ENCODE measurements around the gene REL.

- TF ChIP-seq POLR2AphosphoS5 (IDR thresholded peaks at IDR 0.05): no peak
- TF ChIP-seq, protein P1, sequence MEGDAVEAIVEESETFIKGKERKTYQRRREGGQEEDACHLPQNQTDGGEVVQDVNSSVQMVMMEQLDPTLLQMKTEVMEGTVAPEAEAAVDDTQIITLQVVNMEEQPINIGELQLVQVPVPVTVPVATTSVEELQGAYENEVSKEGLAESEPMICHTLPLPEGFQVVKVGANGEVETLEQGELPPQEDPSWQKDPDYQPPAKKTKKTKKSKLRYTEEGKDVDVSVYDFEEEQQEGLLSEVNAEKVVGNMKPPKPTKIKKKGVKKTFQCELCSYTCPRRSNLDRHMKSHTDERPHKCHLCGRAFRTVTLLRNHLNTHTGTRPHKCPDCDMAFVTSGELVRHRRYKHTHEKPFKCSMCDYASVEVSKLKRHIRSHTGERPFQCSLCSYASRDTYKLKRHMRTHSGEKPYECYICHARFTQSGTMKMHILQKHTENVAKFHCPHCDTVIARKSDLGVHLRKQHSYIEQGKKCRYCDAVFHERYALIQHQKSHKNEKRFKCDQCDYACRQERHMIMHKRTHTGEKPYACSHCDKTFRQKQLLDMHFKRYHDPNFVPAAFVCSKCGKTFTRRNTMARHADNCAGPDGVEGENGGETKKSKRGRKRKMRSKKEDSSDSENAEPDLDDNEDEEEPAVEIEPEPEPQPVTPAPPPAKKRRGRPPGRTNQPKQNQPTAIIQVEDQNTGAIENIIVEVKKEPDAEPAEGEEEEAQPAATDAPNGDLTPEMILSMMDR (IDR thresholded peaks at IDR 0.05): no peak
These were observed 42.9 kb upstream of the REL start for GRCh38 chr2:60838481-60838880.

Data from prostate gland (tissue), 2 donors.